Suprapubic skin (tissue), 4 donors: ENCODE results near the gene DPYSL4. TPM values are rescaled to one million over a fixed set of nuclear protein-coding genes. Genes with fewer than 3 reads are reported as not detected.

ENCODE experiments used
- DNase-seq, 2 donors: peaks; one replicate each; pipeline ENCODE4 v3.0.0-alpha.2; 2019; ENCODE audit warnings: low spot score in 2 of 2
- H3K27ac ChIP-seq: fragments of 200-600 bp; sonication (generic); one replicate; pipeline ENCODE4 v1.5.1; 2019
- H3K27me3 ChIP-seq: fragments of 200-600 bp; sonication (generic); one replicate; pipeline ENCODE4 v1.5.1; 2019
- H3K36me3 ChIP-seq: fragments of 200-600 bp; sonication (generic); one replicate; pipeline ENCODE4 v1.5.1; 2019
- H3K4me1 ChIP-seq: fragments of 200-600 bp; sonication (generic); one replicate; pipeline ENCODE4 v1.5.1; 2019
- H3K4me3 ChIP-seq: fragments of 200-600 bp; sonication (generic); one replicate; pipeline ENCODE4 v1.5.1; 2019; ENCODE audit warnings: mild to moderate bottlenecking
- H3K9me3 ChIP-seq: fragments of 200-600 bp; sonication (generic); one replicate; pipeline ENCODE4 v1.5.1; 2019
- EP300 ChIP-seq: sonication (generic); formaldehyde crosslinking; IDR thresholded peaks from one replicate; pipeline ENCODE4 v1.6.1; 2017; ENCODE audit warnings: antibody characterized with exemption
- POLR2A ChIP-seq, 2 donors: fragments of 450-650 bp; IDR thresholded peaks; one replicate each; pipeline ENCODE4 v1.6.1; 2017; ENCODE audit warnings: antibody characterized with exemption in 2 of 2, mild to moderate bottlenecking in 2 of 2, moderate library complexity in 2 of 2
- POLR2AphosphoS5 ChIP-seq, 3 donors: sonication (generic); formaldehyde crosslinking; IDR thresholded peaks; one replicate each; pipeline ENCODE4 v1.6.1; 2017; ENCODE audit warnings: antibody characterized with exemption in 3 of 3
- WGBS: methylation state at CpG from one replicate; pipeline ENCODE4 v1.1.5; 2018; 5-methylcytosine and 5-hydroxymethylcytosine counted together
- total RNA-seq, 4 donors: library from RNA; depleted of rRNA; stranded (reverse); fragments of >200 nt; gene quantifications; one replicate each; pipeline ENCODE4 v1.1.0, GENCODE V29; 2016
- TF ChIP-seq, protein P1 (sequence below), 2 donors: fragments of 200-600 bp in 1 of 2; fragments of 450-650 bp in 1 of 2; sonication (generic) in 1 of 2; IDR thresholded peaks; one replicate each; pipeline ENCODE4 v1.5.1; 2016 to 2019; ENCODE audit warnings: antibody characterized with exemption in 2 of 2, mild to moderate bottlenecking in 1 of 2, moderate library complexity in 1 of 2

Gene DPYSL4
- total RNA-seq, 4 donors from 2014 or later = 0.38 to 1.7 (median 0.91) TPM; not detected in 1

DNA sequence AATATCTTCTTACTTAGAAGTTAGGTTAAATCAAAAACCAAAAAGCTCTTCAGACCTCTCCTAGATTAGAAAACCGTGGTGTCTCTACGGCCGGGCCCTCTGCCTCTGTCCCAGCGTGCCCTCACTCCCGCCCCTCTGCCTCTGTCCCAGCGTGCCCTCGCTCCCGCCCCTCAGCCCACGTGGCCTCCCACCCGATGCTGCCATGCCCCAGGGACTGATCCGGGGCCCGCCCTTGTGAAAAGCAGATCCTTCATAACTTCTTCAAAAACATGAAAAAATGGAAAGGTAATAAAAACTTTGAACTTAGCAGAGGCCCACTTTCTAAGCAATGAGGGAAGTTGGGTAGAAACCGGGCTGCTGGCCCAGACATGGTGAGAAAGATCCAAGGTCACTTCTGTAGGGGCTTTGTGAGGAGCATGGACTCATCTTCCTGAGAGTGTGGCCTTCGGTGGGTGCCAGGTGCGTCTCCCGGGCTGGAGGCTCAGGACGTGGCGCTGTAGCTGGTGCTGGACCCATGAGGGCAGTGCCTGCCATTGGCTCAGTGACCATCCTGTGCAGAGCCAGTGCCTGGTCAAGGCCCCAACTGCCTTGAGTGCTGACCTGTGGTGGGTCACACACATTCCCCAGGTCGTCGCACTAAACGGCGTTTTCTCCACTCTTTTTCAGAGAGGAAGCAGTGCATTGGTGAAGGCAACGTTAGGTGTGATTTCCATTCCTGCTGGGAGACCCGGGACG, 4.9 kb upstream of the DPYSL4 start:
- 67% methylated on average over 24 of the region's 25 CpGs for WGBS
- H3K36me3 ChIP-seq = no peaks in the 10 kb centered on the region
- TF ChIP-seq POLR2A (IDR thresholded peaks at IDR 0.05) (no peak), EP300 (no peak), POLR2AphosphoS5 (IDR thresholded peaks at IDR 0.05) (no peak)
- TF ChIP-seq, protein P1, sequence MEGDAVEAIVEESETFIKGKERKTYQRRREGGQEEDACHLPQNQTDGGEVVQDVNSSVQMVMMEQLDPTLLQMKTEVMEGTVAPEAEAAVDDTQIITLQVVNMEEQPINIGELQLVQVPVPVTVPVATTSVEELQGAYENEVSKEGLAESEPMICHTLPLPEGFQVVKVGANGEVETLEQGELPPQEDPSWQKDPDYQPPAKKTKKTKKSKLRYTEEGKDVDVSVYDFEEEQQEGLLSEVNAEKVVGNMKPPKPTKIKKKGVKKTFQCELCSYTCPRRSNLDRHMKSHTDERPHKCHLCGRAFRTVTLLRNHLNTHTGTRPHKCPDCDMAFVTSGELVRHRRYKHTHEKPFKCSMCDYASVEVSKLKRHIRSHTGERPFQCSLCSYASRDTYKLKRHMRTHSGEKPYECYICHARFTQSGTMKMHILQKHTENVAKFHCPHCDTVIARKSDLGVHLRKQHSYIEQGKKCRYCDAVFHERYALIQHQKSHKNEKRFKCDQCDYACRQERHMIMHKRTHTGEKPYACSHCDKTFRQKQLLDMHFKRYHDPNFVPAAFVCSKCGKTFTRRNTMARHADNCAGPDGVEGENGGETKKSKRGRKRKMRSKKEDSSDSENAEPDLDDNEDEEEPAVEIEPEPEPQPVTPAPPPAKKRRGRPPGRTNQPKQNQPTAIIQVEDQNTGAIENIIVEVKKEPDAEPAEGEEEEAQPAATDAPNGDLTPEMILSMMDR (IDR thresholded peaks at IDR 0.05) = no peak
- H3K27ac ChIP-seq = no peak overlapping the region
- DNase-seq = no peak
- no peaks in the 10 kb centered on the region for H3K9me3 ChIP-seq
- no peak overlapping the region for H3K4me3 ChIP-seq
- peaks cover 62% of the 10 kb centered on the region for H3K27me3 ChIP-seq
- H3K4me1 ChIP-seq = peaks cover 28% of the 10 kb centered on the region

DNA sequence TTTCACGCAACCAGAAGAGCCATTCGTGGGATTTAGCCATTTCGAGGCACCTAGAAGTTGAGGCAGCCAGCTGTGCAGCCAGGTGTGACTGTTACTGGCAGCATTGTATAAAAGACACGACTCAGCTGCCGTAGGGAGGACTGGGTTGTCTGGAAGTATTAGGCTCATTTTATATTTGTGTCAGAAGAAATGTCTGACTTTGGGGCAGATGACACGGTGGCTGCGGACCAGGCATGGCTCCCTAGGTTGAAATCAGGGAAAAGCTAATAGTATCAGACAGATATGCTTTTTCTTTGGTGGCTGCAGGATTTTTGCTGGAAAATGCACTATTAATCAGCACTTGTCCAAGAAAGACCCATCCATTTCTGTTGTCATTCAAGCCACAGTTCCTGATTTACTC, 4.2 kb upstream of the DPYSL4 start:
- no peaks in the 10 kb centered on the region for H3K9me3 ChIP-seq
- H3K4me1 ChIP-seq = peaks cover 36% of the 10 kb centered on the region
- WGBS = 59% methylated on average over 6 of the region's 7 CpGs
- TF ChIP-seq EP300 (no peak), POLR2AphosphoS5 (IDR thresholded peaks at IDR 0.05) (no peak), POLR2A (IDR thresholded peaks at IDR 0.05) (no peak)
- TF ChIP-seq, protein P1 (IDR thresholded peaks at IDR 0.05) = no peak
- peaks cover 65% of the 10 kb centered on the region for H3K27me3 ChIP-seq
- no peak overlapping the region for H3K27ac ChIP-seq
- H3K36me3 ChIP-seq = no peaks in the 10 kb centered on the region
- DNase-seq = no peak
- no peak overlapping the region for H3K4me3 ChIP-seq

GRCh38 chr10:132183046-132183445, 3.7 kb upstream of the DPYSL4 start:
- WGBS = 45% methylated on average over 8 of the region's 8 CpGs
- H3K27me3 ChIP-seq = peaks cover 70% of the 10 kb centered on the region
- no peak overlapping the region for H3K27ac ChIP-seq
- H3K36me3 ChIP-seq = no peaks in the 10 kb centered on the region
- no peak for DNase-seq
- H3K4me1 ChIP-seq = peaks cover 40% of the 10 kb centered on the region
- TF ChIP-seq, protein P1 (IDR thresholded peaks at IDR 0.05) = no peak
- TF ChIP-seq POLR2AphosphoS5 (IDR thresholded peaks at IDR 0.05) = no peak
- no peak for TF ChIP-seq EP300
- TF ChIP-seq POLR2A (IDR thresholded peaks at IDR 0.05) = no peak
- no peak overlapping the region for H3K4me3 ChIP-seq
- H3K9me3 ChIP-seq = no peaks in the 10 kb centered on the region

GRCh38 chr10:132184816-132185593, 1.7 kb upstream of the DPYSL4 start:
- H3K27me3 ChIP-seq = peaks cover 75% of the 10 kb centered on the region
- DNase-seq = no peak
- H3K4me3 ChIP-seq = no peak overlapping the region
- H3K9me3 ChIP-seq = no peaks in the 10 kb centered on the region
- H3K4me1 ChIP-seq = peaks cover 40% of the 10 kb centered on the region
- TF ChIP-seq EP300 = no peak
- TF ChIP-seq POLR2AphosphoS5 (IDR thresholded peaks at IDR 0.05) = no peak
- no peak for TF ChIP-seq POLR2A (IDR thresholded peaks at IDR 0.05)
- TF ChIP-seq, protein P1 (IDR thresholded peaks at IDR 0.05) = no peak
- 50% methylated on average over 19 of the region's 35 CpGs for WGBS
- H3K36me3 ChIP-seq = no peaks in the 10 kb centered on the region
- no peak overlapping the region for H3K27ac ChIP-seq
